Measurements from ENCODE around the gene ATG4C.
"Not testable (repeated sequence)": the region's sequence is repeated elsewhere in the genome, so short reads cannot be mapped to it uniquely, and the experiment has no call there.

DNA sequence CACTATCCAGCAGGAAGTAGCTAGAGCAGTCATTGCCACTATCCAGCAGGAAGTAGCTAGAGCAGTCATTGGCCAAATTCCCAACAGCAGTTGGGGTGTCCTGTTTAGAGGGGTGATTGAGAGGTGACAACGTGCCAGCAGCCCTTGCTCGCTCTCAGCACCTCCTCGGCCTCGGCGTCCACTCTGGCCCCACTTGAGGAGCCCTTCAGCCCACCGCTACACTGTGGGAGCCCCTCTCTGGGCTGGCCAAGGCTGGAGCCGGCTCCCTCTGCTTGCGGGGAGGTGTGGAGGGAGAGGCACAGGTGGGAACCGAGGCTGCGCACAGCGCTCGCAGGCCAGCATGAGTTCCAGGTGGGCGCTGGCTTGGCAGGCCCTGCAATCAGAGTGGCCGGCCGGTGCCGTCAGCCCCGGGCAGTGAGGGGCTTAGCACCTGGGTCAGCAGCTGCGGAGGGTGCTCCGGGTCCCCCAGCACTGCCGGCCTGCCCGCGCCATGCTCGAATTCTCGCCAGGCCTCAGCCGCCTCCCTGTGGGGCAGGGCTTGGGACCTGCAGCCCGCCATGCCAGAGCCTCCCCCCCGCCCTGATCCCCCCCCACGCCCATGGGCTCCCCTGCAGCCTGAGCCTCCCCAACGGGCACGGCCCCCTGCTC, 22.6 kb upstream of the ATG4C start:
- TF ChIP-seq POLR2A (IDR thresholded peaks at IDR 0.05): not testable (repeated sequence)
- TF ChIP-seq, protein P1, sequence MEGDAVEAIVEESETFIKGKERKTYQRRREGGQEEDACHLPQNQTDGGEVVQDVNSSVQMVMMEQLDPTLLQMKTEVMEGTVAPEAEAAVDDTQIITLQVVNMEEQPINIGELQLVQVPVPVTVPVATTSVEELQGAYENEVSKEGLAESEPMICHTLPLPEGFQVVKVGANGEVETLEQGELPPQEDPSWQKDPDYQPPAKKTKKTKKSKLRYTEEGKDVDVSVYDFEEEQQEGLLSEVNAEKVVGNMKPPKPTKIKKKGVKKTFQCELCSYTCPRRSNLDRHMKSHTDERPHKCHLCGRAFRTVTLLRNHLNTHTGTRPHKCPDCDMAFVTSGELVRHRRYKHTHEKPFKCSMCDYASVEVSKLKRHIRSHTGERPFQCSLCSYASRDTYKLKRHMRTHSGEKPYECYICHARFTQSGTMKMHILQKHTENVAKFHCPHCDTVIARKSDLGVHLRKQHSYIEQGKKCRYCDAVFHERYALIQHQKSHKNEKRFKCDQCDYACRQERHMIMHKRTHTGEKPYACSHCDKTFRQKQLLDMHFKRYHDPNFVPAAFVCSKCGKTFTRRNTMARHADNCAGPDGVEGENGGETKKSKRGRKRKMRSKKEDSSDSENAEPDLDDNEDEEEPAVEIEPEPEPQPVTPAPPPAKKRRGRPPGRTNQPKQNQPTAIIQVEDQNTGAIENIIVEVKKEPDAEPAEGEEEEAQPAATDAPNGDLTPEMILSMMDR (IDR thresholded peaks at IDR 0.05): not testable (repeated sequence)
